HG03432 (cell line): ENCODE data around the gene MS4A5.

Source experiments
- ATAC-seq: cut with Tn5 transposase; IDR thresholded peaks from one replicate; pipeline ENCODE4 v1.9.1; 2021; ENCODE audit warnings: mild to moderate bottlenecking, moderate library complexity; ENCODE audit not compliant: unreplicated experiment

The MS4A5 gene

DNA sequence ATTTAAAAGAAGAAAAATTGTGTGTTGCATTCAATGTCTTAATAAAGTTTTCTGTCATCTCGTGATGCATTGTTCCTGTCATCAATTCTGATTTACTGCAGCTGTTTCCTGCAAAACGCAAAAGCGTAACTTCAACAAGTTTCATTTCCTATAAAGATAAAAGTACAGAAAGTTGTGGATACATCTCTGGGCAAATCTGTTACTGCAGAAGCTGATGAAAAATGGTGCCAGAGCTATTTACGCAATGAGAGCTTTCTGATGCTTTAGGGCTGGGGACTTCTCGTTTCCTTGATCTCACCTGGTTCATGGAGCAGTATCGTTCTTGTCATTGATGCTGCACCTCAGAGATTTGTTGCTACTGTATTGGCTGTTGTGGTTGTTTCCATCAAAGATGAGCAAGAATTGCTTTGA lies 47.7 kb downstream of the MS4A5 start:
- peak; percentile 81 for ATAC-seq

DNA sequence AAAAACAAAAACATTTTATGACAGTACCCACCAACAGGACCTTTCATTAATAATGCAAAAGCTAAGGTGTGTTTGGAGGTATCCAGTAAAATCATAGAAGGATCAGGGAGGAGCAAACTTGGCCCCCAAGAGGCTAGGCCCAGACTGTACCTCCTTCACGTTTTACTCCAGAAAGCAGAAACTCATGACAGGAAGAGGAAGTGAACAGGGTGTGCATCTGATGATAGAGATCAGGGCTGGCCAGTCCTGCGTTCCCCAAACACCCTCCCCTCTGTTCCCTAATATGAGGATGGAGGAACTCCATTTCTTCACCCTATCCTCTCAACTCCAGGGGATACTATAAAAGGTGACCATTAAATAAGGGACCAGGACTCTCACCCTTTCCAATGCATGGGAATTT lies 53.0 kb downstream of the MS4A5 start:
- peak; percentile 43 for ATAC-seq

DNA sequence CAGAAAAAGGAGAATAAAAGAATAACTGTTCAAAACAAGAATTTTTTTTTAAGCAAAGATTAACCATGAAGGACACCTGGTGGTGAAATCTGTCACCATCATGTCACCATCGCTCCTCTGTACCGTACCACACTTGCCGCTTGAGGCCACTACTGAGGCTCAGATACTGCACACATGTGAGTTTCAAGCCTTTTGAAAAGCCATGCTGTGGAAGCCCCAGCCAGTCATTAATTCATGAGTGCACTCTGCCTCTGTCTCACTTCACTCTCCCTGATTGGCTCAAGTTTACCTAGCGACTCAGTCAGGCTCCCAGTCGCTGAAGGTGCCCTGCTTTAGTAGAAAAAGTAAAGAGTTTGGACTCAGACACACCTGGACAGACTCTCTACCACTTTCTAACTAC lies 56.6 kb downstream of the MS4A5 start:
- ATAC-seq, result peak; percentile 96

DNA sequence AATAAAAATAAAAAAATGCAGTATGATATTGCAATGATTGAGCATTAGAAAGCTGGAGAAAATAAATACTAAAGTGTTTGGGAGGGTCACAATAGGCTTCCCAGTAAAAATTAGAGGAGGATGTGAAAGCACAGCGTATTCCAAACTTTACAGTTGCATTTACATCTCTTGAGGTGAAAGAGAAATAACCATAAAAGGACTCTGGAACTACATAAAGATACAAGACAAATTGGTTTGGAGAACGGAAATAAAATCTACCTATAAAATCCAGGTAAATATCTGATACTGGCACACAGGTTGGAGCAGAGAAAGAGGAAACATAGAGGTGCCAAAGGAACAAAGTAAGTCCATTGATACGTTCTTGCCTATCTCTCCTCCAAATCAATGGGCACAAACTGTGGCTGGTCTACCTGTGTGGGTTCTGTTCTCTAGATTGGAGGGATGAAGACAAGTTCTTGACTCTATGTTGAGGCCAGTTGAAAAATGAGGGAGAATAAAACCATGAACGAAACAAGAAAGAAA lies 63.2 kb downstream of the MS4A5 start, which contains the start of gene MS4A12:
TSS of gene MS4A12 (plus strand) at position 291 of the 522 bp plus-strand sequence. CDS start 4,541 bp downstream, outside the sequence.
- ATAC-seq, result no peak

DNA sequence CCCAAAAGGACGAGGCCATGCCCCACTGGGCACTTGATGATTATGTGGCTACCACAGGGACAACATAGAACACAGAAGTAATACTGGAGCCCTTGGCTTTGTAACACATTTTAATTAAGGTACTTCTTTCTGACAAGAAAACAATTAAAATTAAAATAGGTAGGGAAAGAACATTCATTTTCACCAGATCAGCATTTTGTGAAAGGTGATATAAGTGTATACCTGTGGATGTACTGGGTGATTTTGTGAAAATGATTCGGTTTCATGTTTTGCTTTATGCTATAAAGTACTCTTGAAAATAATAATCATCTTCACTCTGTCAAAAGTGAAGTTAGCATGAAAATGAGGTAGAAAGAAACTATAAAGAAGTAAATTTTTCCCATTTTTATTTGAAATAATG lies 64.1 kb downstream of the MS4A5 start:
- no peak for ATAC-seq
